COLO829 (cell line): ENCODE measurements around the gene MED15.

Experiments used
- DNase-seq: peaks from one replicate; pipeline ENCODE4 v3.0.0; 2012; ENCODE audit warnings: low spot score

MED15 gene

DNA sequence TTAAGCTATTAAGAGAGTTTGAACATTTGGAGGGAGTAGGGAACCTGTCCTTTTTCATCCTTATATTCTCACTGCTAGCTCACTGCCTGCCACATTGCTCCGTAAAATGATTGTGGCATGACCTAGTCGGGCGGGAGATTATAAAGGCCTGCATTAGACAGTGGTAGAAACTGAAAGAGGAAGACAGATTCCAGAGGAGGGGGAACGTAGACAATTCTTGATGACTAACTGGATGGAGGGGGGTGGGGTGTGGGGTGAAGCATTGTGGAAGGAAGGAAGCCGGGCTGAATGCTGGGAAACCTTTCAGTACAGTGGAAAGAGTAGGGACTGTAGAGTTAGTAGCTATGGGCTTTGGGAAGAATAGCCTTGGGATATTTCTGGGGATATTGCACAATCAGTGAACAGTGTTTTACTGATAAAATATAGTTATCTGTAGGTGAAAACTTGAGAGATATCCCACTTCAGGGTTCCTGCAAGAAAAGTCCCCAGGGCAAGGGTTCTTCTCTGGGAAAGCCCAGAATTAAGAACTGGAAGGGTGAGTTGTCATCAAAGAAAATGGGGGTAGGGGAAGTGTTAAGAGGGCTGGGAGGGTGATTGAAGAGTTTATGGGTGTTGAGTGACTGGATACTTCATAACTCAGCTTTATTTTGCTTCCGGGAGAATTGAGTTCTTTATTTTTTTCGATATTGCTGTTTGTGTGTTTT lies 2.1 kb downstream of the MED15 start:
- peak; percentile 93 for DNase-seq

DNA sequence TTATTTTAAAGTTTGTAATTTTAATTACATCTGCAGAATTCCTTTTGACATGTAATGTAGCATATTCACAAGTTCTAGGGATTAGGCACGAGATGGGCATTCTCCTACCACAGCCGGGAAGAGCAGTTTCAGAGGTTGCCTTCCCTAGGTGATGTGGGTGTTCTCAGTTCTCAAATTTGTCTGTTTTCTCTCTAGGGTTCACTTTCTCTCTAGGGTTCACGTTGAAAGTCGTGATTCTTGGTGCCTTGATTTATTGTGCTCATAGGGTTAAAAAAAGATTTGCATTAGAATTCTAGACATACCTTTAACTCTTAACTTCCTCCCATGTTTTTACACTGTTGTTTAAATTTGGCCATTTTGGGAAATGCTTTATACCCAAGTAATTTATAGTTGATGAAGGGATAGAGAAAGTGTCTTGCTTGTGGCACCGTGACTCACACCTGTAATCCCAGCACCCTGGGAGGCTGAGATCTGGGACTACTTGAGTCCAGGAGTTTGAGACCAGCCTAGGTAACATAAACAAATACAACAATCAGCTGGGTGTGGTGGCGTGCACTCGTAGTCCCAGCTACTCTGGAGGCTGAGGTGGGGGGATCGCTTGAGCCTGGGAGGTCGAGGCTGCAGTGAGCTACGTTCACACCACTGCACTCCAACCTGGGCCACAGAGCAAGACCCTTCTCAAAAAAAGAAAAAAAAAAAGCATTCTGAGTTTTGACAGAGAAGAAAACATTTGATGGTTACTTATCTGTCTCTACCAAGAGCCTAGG lies 3.6 kb downstream of the MED15 start:
- no peak for DNase-seq

DNA sequence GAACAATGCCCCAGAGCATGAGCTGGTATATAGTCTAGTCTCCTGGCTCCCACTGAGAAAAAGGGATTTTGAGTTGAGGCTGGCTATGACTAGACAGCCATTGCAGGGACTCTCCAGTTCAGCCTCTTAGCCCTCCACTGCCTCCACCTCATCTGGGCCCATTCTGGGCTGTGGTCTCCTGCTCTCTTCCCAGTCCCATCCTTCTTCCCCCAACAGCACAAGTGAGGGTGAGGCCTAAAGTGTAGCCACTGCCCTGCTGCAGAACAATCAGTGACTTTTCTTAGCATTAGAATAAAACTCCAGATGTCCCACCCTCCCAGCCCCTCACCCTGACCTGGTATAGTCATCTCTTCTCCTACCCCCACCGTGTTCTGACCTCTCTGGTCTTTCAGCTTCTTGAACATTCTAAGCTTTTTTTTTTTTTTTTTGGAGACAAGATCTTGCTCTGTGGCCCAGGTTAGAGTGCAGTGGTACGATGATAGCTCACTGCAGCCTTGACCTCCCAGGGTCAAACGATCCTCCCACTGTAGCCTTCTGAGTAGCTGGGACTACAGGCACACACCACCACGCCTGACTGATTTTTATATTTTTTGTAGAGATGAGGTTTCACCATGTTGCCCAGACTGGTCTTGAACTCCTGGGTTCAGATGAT lies 4.3 kb downstream of the MED15 start:
- DNase-seq, result no peak

DNA sequence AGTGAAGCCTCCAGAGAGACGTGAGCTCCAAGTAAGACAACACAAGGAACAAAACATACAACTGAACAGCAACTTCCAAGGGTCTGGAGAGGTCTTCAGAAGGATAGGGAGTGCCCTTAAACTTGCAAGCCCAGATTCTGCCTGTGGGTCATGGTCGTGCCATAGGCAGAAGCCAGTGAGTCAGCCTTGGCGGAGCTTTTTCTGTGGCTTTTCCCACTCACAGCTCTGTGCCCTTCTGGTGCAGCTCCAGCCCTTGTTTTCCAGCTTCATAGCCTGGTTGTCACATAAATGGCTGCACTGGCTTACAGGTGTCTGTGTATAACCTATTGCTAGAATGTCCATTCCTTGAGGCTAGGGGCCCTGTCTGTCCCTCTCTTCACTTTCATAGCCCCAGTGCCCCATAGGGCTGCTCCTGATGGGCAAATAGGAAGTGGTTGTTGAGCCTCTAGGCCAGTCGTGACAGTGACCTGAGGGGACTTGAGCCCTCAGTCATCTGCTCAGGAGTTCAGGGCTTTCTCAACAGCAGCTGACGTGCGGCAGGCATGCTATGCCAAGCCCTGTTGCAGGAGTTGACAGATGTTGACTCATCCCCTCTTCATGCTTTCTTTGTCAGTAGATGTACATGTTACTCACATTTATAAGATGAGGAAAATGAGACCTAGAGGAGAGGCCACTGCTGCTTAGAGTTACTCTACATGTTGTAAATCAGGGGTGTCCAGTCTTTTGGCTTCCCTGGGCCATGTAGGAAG lies 7.4 kb downstream of the MED15 start:
- no peak for DNase-seq

DNA sequence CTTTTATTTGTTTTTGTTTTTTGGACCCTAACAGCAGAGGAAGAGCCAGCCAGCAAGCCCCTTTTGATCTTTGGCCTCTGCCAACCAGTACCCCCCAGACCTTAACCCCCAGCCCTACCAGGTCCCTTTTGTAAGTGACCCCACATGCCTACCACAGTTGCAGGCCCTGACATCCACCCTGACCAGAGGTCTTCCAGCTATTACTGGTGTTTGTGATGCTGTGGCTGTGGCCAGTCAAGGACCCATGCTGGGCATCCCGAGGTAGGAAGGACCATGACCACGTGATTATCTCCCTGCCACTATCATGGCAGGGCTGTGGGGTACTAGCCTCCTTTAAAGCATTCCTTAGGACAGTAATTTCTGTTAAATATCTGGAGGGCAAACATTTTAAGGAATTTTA lies 9.0 kb downstream of the MED15 start:
- DNase-seq, result no peak

DNA sequence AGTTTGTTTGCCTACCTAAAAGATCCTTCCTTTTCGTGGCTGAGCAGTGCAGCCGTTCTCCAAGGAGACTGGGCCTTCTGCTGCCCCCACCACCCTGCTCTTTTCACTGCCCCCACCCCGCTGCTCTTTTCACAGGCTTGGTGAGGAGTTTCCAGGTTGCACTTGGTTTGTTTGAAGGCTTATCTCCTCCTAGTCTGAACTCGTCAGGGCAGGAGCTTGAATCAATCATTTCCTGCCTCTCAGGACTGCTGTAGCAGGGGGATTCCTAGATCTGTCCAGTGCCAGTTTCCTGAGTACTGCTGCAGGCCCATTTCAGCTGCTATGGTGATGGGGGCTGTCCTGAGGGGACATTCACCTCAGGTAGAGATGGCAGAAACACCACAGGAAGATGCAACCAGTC lies 10.0 kb downstream of the MED15 start:
- no peak for DNase-seq

DNA sequence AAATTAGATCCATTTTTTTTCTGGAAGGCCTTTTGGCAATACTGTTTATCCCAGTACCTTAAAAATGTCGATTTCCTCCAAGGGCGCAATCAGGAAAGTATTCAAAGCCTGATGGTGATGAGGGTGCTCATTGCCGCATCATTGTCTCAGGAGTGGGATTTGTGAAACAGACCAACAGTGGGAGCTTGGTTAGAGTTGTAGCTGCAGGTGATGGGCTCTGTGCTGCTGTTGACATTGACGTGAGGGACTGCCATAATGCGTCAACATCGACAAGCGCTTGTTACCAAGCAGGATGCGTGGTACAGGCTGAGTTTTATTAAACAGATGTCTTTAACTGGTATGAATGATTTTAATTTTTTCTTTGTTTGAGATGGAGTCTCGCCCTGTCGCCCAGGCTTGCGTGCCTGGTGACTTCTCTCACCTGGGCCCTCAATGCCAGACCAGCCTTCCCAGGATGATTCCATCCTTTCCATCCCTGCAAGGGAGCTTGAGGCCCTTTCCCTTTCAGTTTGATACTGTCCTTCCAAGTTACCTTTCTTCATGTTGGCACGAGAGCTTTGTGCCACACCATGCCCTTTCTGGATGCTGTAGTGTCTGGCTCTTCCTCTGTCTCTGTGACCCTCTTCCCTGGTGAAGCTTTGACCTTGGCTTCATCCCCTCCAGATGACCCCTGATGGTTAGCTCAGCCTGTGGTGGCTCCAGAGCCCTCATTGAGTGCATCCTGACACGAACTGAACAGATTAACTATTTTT lies 10.6 kb downstream of the MED15 start:
- no peak for DNase-seq

DNA sequence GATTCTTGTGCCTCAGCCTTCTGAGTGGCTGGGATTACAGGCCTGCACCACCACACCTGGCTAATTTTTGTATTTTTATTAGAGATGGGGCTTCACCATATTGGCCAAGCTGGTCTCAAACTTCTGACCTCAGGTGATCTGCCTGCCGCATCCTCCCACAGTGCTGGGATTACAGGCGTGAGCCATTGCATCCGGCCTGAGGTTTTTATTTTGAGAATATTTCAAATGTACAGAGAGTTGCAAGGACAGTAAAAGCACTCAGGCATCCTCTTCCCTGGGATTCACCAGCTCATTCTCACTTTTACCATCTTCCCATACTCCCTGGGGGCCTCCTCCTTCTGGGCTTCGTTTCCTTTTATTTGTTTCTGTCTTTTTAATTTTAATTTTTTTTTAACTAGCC lies 12.1 kb downstream of the MED15 start:
- DNase-seq, result no peak

DNA sequence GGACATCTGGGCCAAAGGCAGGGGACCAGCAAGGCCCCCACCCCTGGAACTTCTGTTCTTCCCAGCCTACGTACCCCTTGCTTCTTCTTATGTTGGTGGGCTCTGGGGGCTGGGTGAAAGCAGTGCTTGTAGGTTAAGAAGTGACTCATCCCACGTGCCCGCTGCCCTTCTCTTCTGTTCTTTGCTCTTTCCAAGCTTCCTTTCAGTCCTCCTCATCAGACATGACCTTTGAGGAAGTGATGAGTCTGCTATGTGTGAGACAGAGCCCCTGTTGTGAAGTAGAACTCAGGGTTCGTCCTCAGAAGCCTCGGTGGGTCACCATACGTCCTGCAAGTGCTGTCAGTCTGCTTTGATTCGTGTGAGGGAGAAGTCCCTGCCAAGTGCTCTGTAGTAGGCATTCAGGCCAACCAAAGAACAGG lies 12.7 kb downstream of the MED15 start:
- DNase-seq, result peak; percentile 98

DNA sequence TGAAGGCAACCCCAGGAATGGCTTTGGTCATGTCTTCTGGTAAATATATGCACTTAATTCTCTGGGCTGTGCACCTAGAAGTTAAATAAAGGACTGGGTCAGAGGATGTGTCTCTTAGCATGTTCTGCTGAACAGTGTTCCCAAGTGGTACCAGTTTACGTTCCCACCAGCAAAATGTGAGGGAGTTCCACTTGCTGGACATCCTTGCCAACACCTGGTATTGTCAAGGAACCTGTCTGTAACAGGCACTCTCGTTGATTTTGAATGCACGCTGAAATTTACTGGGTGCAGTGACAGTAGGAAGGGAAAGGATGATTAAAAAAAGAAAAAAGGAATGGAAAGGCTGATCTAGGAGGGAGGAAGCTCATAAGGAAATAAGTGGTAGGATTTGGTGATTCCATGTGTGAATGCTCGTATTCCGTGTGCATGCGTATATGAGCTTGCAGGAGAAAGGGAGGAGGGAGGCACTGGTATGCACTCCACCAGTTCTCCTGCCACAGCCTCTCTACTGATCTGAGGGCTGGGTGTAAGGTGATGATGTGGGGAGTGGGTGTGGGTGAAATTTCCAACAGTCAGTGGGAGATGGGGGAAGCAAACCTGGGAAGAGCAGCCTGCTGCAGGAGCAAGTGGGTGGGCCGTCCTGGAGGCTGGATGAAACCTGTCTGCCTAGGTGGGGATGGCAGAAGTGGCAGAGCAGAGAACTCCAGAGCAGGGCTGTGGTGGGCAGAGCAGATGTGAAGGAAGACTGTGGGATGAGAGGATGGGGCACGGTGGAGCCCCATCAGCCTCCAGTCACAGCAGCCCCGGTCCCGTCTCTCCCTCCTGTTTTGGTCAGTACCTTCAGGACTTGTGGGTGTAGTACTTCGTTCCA lies 15.0 kb downstream of the MED15 start:
- no peak for DNase-seq

DNA sequence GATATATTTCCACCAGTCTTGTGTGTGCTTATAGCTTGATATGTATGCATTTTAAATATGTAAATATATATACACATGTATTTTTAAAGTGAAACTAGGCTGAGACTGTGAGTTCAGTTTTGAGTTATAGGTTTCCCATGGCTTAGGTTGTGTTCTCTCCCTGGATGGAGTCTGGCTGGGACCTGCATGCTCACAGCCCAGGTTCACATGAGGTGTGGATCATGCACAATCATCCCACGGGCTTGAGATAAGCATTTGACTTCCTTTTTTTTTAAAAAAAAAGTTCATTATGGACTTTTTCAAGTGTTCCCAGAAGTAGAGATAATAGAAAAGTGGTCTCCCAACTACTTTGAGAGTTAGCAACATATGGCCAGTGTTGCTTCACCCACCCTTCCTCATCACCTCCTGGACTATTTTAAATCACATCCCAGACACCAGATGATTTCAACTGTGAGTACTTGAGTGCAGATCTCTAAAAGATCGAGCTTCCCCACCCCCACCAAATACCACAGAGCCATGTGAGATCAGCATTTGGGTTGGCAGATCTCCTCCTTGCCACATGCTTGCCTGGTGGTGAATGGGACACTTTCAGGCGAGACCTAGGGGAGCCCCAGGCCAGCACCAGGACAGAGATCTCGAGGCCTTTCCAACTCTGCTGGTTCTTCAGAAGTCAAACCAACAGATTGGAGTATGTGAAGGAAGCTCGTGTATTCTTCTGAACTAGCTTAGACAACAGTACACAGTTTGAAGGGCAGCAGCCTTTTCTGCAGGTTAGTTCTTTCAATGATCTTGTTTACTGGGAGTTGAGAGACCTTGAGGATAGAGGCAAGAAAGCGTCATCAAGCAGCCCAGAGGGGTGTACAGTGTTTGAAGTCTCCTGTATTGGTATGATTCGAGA lies 15.9 kb downstream of the MED15 start:
- no peak for DNase-seq

DNA sequence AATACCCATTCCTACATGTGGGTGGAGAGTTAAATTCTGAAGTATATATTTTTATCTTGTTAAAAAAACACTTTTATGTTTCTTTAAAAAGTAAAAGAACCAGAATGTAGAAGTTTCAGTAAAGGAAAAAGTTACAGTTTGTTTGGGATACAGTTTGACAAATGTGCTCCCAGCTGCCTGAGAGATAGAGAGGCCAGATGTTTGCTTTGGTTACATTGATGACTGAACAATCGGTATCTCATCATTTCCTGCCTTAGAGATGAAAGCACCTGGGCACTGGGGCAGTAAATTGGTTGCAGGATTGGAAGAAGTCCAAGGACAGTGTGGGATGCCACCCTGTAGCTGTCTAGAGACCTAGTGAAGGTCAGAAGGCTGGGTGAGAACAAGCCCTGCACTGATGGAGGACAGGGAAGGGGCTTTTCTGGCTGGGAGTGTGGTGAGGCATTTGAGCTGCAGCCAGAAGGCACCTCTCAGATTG lies 16.6 kb downstream of the MED15 start:
- DNase-seq, result peak; percentile 80

DNA sequence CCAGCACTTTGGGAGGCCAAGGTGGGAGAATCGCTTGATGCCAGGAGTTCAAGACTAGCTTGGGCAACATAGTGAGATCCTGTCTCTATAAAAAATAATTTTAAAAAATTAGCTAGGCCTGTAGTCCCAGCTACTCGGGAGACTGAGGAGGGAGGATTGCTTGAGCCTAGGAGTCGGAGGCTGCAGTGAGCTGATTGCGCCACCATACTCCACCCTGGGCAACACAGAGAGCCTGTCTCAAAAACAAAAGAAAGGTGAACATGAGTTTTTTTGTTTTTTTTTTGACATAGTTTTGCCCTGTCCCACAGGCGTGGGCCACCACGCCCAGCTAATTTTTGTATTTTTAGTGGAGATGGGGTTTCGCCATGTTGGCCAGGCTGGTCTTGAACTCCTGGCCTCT lies 17.6 kb downstream of the MED15 start:
- DNase-seq, result no peak

DNA sequence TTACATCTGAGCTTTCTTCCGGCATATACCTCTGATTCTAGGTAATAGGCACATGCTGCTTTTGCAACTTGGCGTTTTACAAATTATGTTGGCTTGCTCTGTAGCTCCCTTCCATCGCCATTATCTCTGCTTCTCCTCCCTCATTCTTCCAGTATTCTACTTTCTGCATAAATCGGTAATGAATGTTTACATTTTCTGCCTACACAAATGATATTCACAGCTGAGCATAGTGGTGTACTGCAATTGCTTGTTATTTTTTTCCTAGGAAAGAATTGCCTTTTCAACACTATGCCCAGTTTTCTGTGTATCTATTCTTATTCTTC lies 18.9 kb downstream of the MED15 start:
- DNase-seq, result no peak

DNA sequence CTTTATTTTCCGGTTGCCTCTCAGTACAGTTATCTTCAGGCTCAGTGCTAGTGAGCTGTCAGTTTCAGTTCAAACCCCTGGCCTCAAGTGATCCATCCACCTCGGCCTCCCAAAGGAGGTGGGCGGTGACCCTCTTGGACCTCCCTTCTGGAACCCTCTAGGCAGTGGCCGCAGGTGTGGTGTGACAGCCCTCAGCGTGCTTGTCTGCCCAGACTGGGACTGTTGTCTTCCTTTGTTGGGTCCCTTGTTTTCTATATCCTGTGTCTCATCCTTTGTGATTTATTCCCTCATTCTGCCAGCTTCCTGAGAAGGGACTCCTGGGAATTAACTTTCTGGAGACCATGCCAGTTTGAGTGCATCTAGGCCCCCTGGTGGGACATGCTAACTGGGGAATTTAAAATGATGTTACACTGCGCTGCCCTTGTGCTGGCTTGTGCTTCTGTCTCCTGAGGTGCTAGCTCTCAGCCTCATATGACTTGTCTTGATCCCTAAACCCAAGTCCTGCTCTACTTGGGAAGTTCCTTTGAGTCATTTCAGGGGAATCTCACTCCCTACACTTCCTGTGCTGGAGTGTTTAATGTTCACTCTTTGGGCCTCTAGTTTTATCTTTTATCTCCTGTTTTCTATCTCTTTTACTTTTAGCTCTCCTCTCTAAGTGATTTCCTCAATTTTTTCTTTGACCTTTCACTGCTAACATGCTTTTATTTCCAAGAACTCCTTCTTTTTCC lies 19.4 kb downstream of the MED15 start:
- no peak for DNase-seq

DNA sequence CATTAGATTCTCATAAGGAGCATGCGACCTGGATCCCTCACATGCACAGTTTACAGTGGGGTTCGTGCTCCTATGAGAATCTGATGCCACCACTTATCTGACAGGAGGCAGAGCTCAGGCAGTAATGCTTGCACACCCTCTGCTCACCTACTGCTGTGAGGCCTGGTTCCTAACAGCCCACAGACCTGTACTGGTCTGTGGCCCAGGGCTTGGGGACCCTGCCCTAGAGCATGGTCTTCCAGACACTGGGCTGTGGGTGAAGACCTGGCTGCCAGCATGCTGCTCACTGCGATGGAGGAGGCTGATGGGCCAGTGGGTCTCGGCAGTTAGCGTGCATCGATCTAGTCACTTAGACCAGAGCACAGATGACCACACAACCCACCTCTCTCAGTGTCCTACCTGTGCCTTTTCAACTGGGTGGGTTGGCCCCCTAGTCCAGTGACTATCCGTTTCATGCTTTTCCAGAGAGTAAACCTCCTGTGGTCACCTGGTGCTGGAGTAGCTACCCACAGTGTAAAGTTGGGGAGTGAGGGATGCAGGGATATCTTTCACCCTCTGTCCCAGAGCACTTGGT lies 21.1 kb downstream of the MED15 start:
- no peak for DNase-seq

DNA sequence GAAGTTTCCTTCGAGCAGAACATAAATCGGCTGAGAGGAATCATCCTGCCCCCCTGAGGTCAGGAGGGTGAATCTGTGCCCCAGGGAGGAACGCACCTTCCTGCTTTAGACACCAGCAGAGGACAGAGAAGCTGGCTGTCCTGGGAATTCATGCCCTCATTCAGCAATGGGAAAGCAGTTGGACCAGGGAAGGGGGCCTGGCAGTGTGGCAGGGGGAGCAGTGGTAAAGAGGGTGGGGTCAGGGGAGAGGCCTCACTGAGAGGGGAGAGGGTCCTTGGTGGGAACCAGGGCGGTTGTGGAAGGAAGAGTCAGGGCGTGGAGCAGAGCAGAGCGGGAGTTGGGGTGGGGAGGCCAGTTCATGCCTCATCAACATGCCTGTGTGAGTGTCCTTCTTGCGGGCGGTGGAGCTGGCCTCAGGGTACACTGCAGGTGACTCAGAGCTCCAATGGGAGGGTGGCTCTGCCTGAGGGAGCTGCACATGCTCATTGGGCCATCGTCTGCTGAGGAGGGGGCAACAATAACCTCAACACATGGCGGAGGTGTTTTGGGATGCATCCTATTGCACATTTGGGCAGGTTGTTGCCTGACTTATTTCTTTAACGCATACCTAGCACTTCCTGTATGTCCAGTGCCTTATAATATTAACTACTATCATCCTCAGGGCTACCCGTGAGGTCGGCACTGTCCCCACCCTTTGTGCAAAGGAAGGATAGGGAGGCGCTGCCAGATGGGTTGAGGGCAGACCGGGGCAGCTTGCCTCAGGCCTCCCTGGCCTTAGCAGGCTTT lies 23.2 kb downstream of the MED15 start:
- DNase-seq, result no peak

DNA sequence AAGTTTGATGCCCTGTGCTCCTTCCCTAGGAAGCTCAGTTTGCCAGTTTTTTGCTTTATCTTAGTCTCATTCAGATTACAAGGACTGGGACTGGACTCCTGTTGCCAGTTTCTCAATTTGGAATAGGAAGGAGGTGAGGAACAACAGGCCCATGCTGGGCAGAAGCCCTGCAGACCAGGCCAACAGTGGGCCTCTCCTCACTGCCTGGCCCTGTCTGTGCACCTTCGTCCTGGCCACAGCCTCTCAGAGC lies 23.7 kb downstream of the MED15 start:
- no peak for DNase-seq
